IMR-90 (cell line): Measurements from ENCODE around the gene PIGW. TPM values are rescaled to one million over a fixed set of nuclear protein-coding genes. Genes with fewer than 3 reads are reported as not detected.

Source experiments
- ATAC-seq: fragments of 200-7000 bp; cut with Tn5 transposase; 2 replicates; pipeline ENCODE4 v1.9.1; 2020; ENCODE audit warnings: low read depth, mild to moderate bottlenecking, moderate library complexity
- Bru-seq: library from RNA; stranded (reverse); fragments of 400-500 nt; gene quantifications from one replicate; lab custom pipeline; 2021; lab: Mats Ljungman, UMichigan
- BruChase-seq, 2 experiments: library from RNA; stranded (reverse); fragments of 400-500 nt; gene quantifications; one replicate each; lab custom pipeline; 2021; lab: Mats Ljungman, UMichigan
- BruUV-seq: library from RNA; stranded (reverse); fragments of 400-500 nt; replicated peaks from 2 replicates; lab custom pipeline; 2021; lab: Mats Ljungman, UMichigan
- CTCF ChIA-PET: fragments of 300-600 bp; formaldehyde crosslinking; extraction: SDS; loops from one replicate; lab custom pipeline; 2021; ENCODE audit warnings: antibody characterized with exemption; lab: Yijun Ruan, JAX
- POLR2A ChIA-PET: fragments of 300-600 bp; sonication (Branson Sonifier 250); formaldehyde crosslinking; loops from one replicate; lab custom pipeline; 2022; ENCODE audit warnings: antibody characterized with exemption; ENCODE audit not compliant: unreplicated experiment; lab: Charles Lee
- DNase-seq: peaks from one replicate; pipeline ENCODE4 v3.0.0; 2013
- H2AFZ ChIP-seq: replicated peaks from 2 replicates; pipeline ENCODE3; 2013; ENCODE audit warnings: low read length, mild to moderate bottlenecking; ENCODE audit not compliant: poor library complexity
- H2AK5ac ChIP-seq: 2 replicates; pipeline ENCODE4 v1.6.1; 2013; ENCODE audit warnings: low read depth, low read length, inconsistent platforms
- H2AK9ac ChIP-seq: replicated peaks from 2 replicates; pipeline ENCODE3; 2013; ENCODE audit warnings: mild to moderate bottlenecking, low read depth, low read length, moderate library complexity; ENCODE audit not compliant: poor library complexity
- H2BK120ac ChIP-seq: 2 replicates; pipeline ENCODE4 v1.6.1; 2013; ENCODE audit warnings: low read depth, low read length, inconsistent platforms
- H2BK15ac ChIP-seq: 3 replicates; pipeline ENCODE4 v1.6.1; 2013; ENCODE audit warnings: low read depth, low read length, inconsistent platforms
- H2BK20ac ChIP-seq: 2 replicates; pipeline ENCODE4 v1.6.1; 2013; ENCODE audit warnings: low read depth, mild to moderate bottlenecking, inconsistent platforms, low read length, moderate library complexity
- H2BK5ac ChIP-seq: 2 replicates; pipeline ENCODE4 v1.6.1; 2013; ENCODE audit warnings: mild to moderate bottlenecking, low read depth, low read length, inconsistent platforms; ENCODE audit not compliant: poor library complexity, severe bottlenecking
- H3K14ac ChIP-seq: replicated peaks from 2 replicates; pipeline ENCODE4 v1.6.1; 2013; ENCODE audit warnings: low read depth, low read length, inconsistent platforms
- H3K18ac ChIP-seq: 2 replicates; pipeline ENCODE4 v1.6.1; 2013; ENCODE audit warnings: low read depth, low read length, control low read depth
- H3K23ac ChIP-seq: 2 replicates; pipeline ENCODE4 v1.6.1; 2013; ENCODE audit warnings: low read depth, low read length, inconsistent platforms
- H3K27ac ChIP-seq: 2 replicates; pipeline ENCODE4 v1.5.1; 2013; ENCODE audit warnings: mild to moderate bottlenecking, control low read depth, low read length; ENCODE audit not compliant: insufficient read depth
- H3K27me3 ChIP-seq: 2 replicates; pipeline ENCODE4 v1.6.1; 2013; ENCODE audit warnings: low read length; ENCODE audit not compliant: control insufficient read depth, insufficient read depth
- H3K36me3 ChIP-seq: 2 replicates; pipeline ENCODE4 v1.6.1; 2013; ENCODE audit warnings: low read length, mixed read lengths; ENCODE audit not compliant: control insufficient read depth, insufficient read depth
- H3K4ac ChIP-seq: 2 replicates; pipeline ENCODE4 v1.6.1; 2013; ENCODE audit warnings: low read depth, low read length, inconsistent platforms
- H3K4me1 ChIP-seq: 2 replicates; pipeline ENCODE4 v1.6.1; 2013; ENCODE audit warnings: low read length, mixed read lengths; ENCODE audit not compliant: control insufficient read depth, insufficient read depth
- H3K4me2 ChIP-seq: 2 replicates; pipeline ENCODE4 v1.6.1; 2013; ENCODE audit warnings: low read depth, mild to moderate bottlenecking, control low read depth, low read length, moderate library complexity
- H3K4me3 ChIP-seq: 2 replicates; pipeline ENCODE4 v1.5.1; 2013; ENCODE audit warnings: low read depth, mild to moderate bottlenecking, control low read depth, low read length, moderate library complexity; ENCODE audit not compliant: insufficient read depth
- H3K56ac ChIP-seq: 2 replicates; pipeline ENCODE4 v1.6.1; 2013; ENCODE audit warnings: low read length, inconsistent platforms; ENCODE audit not compliant: insufficient read depth; ENCODE audit errors: extremely low read depth
- H3K79me1 ChIP-seq, 2 experiments: 2 replicates each; pipeline ENCODE4 v1.6.1; 2013; ENCODE audit warnings: low read length in 2 of 2, inconsistent platforms in 1 of 2, low read depth in 1 of 2
- H3K9ac ChIP-seq: 2 replicates; pipeline ENCODE4 v1.6.1; 2013; ENCODE audit warnings: low read depth, low read length, control low read depth
- H3K9me1 ChIP-seq: 2 replicates; pipeline ENCODE4 v1.6.1; 2013; ENCODE audit warnings: low read length, inconsistent platforms; ENCODE audit not compliant: insufficient read depth
- H3K9me3 ChIP-seq: 2 replicates; pipeline ENCODE4 v1.6.1; 2013; ENCODE audit warnings: low read length; ENCODE audit not compliant: control insufficient read depth, insufficient read depth
- H4K20me1 ChIP-seq: 2 replicates; pipeline ENCODE4 v1.6.1; 2013; ENCODE audit warnings: low read length, inconsistent platforms; ENCODE audit not compliant: insufficient read depth
- H4K5ac ChIP-seq: 2 replicates; pipeline ENCODE4 v1.6.1; 2013; ENCODE audit warnings: mild to moderate bottlenecking, low read depth, low read length, control low read depth
- H4K8ac ChIP-seq, 2 experiments: 2 replicates each; pipeline ENCODE4 v1.6.1; 2013; ENCODE audit warnings: low read depth in 2 of 2, low read length in 2 of 2, control low read depth in 1 of 2, inconsistent platforms in 1 of 2
- H4K91ac ChIP-seq: 2 replicates; pipeline ENCODE4 v1.6.1; 2013; ENCODE audit warnings: low read depth, low read length, inconsistent platforms; ENCODE audit not compliant: insufficient read depth
- BHLHE40 ChIP-seq: fragments of 150-350 bp; IDR thresholded peaks from 2 replicates; pipeline ENCODE4 v1.6.1; 2016; ENCODE audit warnings: mild to moderate bottlenecking, low read depth, low read length
- CEBPB ChIP-seq: IDR thresholded peaks from 2 replicates; pipeline ENCODE4 v1.6.1; 2012; ENCODE audit warnings: low read depth, low read length, improper control_type of control experiment
- CHD1 ChIP-seq: IDR thresholded peaks from 2 replicates; pipeline ENCODE4 v1.6.1; 2012; ENCODE audit warnings: low read depth, low read length, improper control_type of control experiment
- FOS ChIP-seq: fragments of 150-350 bp; IDR thresholded peaks from 2 replicates; pipeline ENCODE4 v1.6.1; 2016; ENCODE audit warnings: low read depth, low read length
- MAFK ChIP-seq: IDR thresholded peaks from 2 replicates; pipeline ENCODE4 v1.6.1; 2012; ENCODE audit warnings: low read depth, low read length, improper control_type of control experiment
- MAZ ChIP-seq: IDR thresholded peaks from 2 replicates; pipeline ENCODE4 v1.6.1; 2012; ENCODE audit warnings: low read depth, mild to moderate bottlenecking, low read length, improper control_type of control experiment, moderate library complexity, borderline replicate concordance
- MXI1 ChIP-seq: IDR thresholded peaks from 2 replicates; pipeline ENCODE4 v1.6.1; 2012; ENCODE audit warnings: low read depth, mild to moderate bottlenecking, low read length, moderate library complexity, borderline replicate concordance
- NFE2L2 ChIP-seq: fragments of 150-350 bp; IDR thresholded peaks from 2 replicates; pipeline ENCODE4 v1.6.1; 2016; ENCODE audit warnings: low read depth, mild to moderate bottlenecking, low read length
- POLR2A ChIP-seq: IDR thresholded peaks from 2 replicates; pipeline ENCODE4 v1.6.1; 2012; ENCODE audit warnings: mild to moderate bottlenecking, low read depth, low read length
- RFX5 ChIP-seq: IDR thresholded peaks from 2 replicates; pipeline ENCODE4 v1.8.0; 2012; ENCODE audit warnings: low read depth, mild to moderate bottlenecking, low read length, moderate library complexity
- SMC3 ChIP-seq: fragments of 150-350 bp; IDR thresholded peaks from 2 replicates; pipeline ENCODE4 v1.6.1; 2016; ENCODE audit warnings: low read depth, mild to moderate bottlenecking, antibody characterized with exemption, low read length, moderate library complexity
- WGBS, 2 experiments: methylation state at CpG; one replicate each; pipeline versions ENCODE4 v1.1.5 to v1.1.7; 2013; ENCODE audit warnings: missing lambda C conversion rate in 2 of 2; ENCODE audit not compliant: insufficient read length in 1 of 2; ENCODE audit errors: extremely low coverage in 2 of 2; 5-methylcytosine and 5-hydroxymethylcytosine counted together
- dilution Hi-C: fragments of 300-500 bp; cut with HindIII; formaldehyde crosslinking; loops from one replicate; pipeline ENCODE4 v1.14.3; 2018; ENCODE audit warnings: low sequenced_read_pairs; ENCODE audit not compliant: unreplicated experiment
- in situ Hi-C: fragments of 300-500 bp; cut with MboI; formaldehyde crosslinking; loops from 3 replicates; pipeline ENCODE4 v1.14.3; 2019; ENCODE audit warnings: low sequenced_read_pairs, inconsistent platforms, mixed read lengths
- intact Hi-C: fragments of 100-400 bp; cut with micrococcal nuclease; formaldehyde crosslinking; loops from 2 replicates; pipeline ENCODE4 v1.10.0; 2022
- long read RNA-seq: library from polyadenylated mRNA; unstranded; transcript quantifications from one replicate; pipeline ENCODE4 v2.0.0, GENCODE V29; 2021; ENCODE audit not compliant: unreplicated experiment
- polyA plus RNA-seq, 3 experiments: library from polyadenylated mRNA; depleted of rRNA; stranded (reverse); fragments of >200 nt; gene quantifications; 2 replicates each; pipeline ENCODE4 v1.2.3, GENCODE V29; 2012; ENCODE audit warnings: low replicate concordance in 1 of 3
- total RNA-seq: library from RNA; depleted of rRNA; stranded (reverse); fragments of >200 nt; gene quantifications from 2 replicates; pipeline ENCODE4 v1.2.3, GENCODE V29; 2012; rRNA removed
- TF ChIP-seq, protein P1 (sequence below): conservative IDR thresholded peaks from 2 replicates; pipeline ENCODE4 v1.5.1; 2012; ENCODE audit warnings: mild to moderate bottlenecking, low read depth, low read length, improper control_type of control experiment

The PIGW gene, protein sequence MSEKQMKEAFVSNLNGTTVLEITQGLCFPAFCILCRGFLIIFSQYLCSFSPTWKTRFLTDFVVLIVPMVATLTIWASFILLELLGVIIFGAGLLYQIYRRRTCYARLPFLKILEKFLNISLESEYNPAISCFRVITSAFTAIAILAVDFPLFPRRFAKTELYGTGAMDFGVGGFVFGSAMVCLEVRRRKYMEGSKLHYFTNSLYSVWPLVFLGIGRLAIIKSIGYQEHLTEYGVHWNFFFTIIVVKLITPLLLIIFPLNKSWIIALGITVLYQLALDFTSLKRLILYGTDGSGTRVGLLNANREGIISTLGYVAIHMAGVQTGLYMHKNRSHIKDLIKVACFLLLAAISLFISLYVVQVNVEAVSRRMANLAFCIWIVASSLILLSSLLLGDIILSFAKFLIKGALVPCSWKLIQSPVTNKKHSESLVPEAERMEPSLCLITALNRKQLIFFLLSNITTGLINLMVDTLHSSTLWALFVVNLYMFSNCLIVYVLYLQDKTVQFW
- total RNA-seq (4.5 and 6.1 TPM in 2 replicates), polyA plus RNA-seq (2012; rRNA removed) (4.8 and 5.5 TPM in 2 replicates), Bru-seq, nascent RNA (percentile 66 among the genes with signal in this experiment), BruChase-seq, experiment 1, labeled RNA remaining after a 6-hour chase (percentile 83 among the genes with signal in this experiment), BruChase-seq, experiment 2, labeled RNA remaining after a 2-hour chase (percentile 77 among the genes with signal in this experiment)
- 1.9 and 4.3 TPM in 2 replicates for polyA plus RNA-seq (2012; cell fraction: cytosol; rRNA removed)
- polyA plus RNA-seq (2012; cell fraction: nucleus; rRNA removed; ENCODE audit: low replicate concordance): 0.91 and 3.3 TPM in 2 replicates
- long read RNA-seq, transcript PIGW-204 (2 exons, 2,312 nt): major isoform, 10 of 14 reads
- long read RNA-seq, partial matches to known transcripts: 0 of 14 reads
- long read RNA-seq, other reads (novel, unspliced or antisense): 2 of 14 reads

DNA sequence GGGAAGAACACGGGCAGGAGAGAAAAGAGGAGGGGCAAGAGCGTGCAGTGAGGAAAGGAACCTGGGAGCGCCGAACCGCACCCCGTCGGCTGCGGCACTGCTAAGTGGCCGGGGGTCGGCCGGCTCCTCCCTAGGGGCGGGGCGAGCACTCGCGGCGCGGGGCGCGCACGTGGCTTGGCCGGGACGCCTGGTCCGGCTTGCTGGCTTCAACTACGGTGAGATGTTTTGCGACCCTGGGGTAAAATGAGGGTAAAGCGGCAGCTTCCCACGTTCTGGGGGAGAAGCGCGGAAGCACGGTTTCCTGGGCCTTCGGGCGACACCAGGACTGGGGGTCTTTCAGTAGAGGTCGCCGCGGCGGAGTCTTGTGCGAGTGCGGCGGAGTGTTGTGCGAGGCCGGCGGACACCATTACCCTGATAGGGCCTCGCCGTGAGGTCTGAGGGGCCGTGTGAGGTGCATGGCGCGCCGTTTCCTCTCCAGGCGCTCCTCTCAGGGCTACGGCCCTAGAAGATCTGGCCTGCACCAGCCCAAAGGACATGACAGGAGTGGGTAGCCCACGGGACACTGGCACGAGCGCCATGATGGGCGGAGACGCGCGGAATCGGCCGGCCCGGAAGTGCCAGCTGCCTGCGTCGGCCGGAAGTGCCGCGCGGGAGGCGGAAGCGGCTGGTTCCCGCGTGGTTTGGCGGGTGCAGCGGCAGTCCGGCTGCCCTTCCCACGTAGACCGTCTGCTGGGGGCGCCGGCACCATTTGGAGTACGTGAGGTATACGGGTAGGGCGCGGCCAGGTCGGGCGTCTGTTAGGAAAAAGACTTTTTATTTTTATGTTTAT is at the start of gene PIGW, which contains the start of gene MYO19:
Gene PIGW (plus strand): TSS at position 148 of the 829 bp plus-strand sequence. CDS start 2,115 bp downstream, outside the sequence.
Gene MYO19 (minus strand): TSS at position 29 of the 829 bp plus-strand sequence. CDS start 2,330 bp downstream, outside the sequence.
- Histone ChIP-seq H3K4me1 (peaks cover 5% of the 10 kb centered on the region), H3K79me1 (peaks cover 33 to 55% of the 10 kb centered on the region in 2 experiments), H2AFZ (peak within 1 kb of the TSS; percentile 99), H3K23ac (peak within 1 kb of the TSS; percentile 98), H3K4me2 (peak within 1 kb of the TSS; percentile 85), H3K9ac (peak within 1 kb of the TSS; percentile 89), H3K4me3 (peak within 1 kb of the TSS; percentile 84), H4K91ac (peak within 1 kb of the TSS; percentile 94), H3K14ac (peak within 1 kb of the TSS; percentile 97), H2BK20ac (no peak within 1 kb of the TSS), H3K36me3 (peaks cover 16% of the 10 kb centered on the region), H2BK120ac (peak within 1 kb of the TSS; percentile 38), H3K56ac (peak within 1 kb of the TSS; percentile 92), H2BK5ac (peak within 1 kb of the TSS; percentile 77), H3K27me3 (no peaks in the 10 kb centered on the region), H3K4ac (peak within 1 kb of the TSS; percentile 98), H4K5ac (peak within 1 kb of the TSS; percentile 81), H2AK5ac (peak within 1 kb of the TSS; percentile 98), H3K27ac (peak within 1 kb of the TSS; percentile 93), H4K20me1 (no peaks in the 10 kb centered on the region; the same call in 1 of the 2 replicates), H3K9me1 (peaks cover 11% of the 10 kb centered on the region; the same call in 1 of the 2 replicates), H4K8ac (peak within 1 kb of the TSS; percentile 96 to 98), H2AK9ac (peak within 1 kb of the TSS; percentile 99), H3K18ac (peak within 1 kb of the TSS; percentile 39; the same call in 1 of the 2 replicates), H3K9me3 (no peaks in the 10 kb centered on the region), H2BK15ac (no peak within 1 kb of the TSS; the same call in 2 of the 3 replicates)
- in situ Hi-C loops: no loop called here
- CTCF ChIA-PET: no interaction called here
- 1% methylated on average over 34 of the region's 83 CpGs; no CpG with 5 or more reads in 1 of the 2 experiments for WGBS, 2 experiments
- TSS peak; percentile 36 for BruUV-seq
- POLR2A ChIA-PET: interaction anchor here (0.6 kb wide), 1 partner anchor 790 kb away, joined by 5 read pairs; no protein-coding TSS in a partner anchor
- intact Hi-C loops: loop anchor here (1.0 to 2.0 kb wide), 2 partner anchors 9 to 38 kb away; partner anchors contain the start of gene GGNBP2
- ATAC-seq: peak; percentile 91
- dilution Hi-C loops: no loop called here
- DNase-seq: peak; percentile 85
- TF ChIP-seq NFE2L2 (no peak), CEBPB (no peak), MAFK (no peak), MXI1 (peak; percentile 98), MAZ (peak; percentile 62; the same call in 1 of the 2 replicates), BHLHE40 (peak; percentile 76), RFX5 (no peak), CHD1 (no peak), FOS (0 out of 2 replicates have a peak, but pooled peaks have one; percentile 6), POLR2A (peak; percentile 89), SMC3 (no peak)
- TF ChIP-seq, protein P1, sequence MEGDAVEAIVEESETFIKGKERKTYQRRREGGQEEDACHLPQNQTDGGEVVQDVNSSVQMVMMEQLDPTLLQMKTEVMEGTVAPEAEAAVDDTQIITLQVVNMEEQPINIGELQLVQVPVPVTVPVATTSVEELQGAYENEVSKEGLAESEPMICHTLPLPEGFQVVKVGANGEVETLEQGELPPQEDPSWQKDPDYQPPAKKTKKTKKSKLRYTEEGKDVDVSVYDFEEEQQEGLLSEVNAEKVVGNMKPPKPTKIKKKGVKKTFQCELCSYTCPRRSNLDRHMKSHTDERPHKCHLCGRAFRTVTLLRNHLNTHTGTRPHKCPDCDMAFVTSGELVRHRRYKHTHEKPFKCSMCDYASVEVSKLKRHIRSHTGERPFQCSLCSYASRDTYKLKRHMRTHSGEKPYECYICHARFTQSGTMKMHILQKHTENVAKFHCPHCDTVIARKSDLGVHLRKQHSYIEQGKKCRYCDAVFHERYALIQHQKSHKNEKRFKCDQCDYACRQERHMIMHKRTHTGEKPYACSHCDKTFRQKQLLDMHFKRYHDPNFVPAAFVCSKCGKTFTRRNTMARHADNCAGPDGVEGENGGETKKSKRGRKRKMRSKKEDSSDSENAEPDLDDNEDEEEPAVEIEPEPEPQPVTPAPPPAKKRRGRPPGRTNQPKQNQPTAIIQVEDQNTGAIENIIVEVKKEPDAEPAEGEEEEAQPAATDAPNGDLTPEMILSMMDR: no peak
